Activated CD4-positive, alpha-beta T cell treated with anti-CD3 and anti-CD28 coated beads, Interleukin-10, Interleukin-2, amounts not matched to agents 100 ng/mL and 50 ng/mL, durations not matched to agents 16 hours and 8 hours (primary cell): ENCODE measurements around the gene RERE.

ENCODE experiments used
- DNase-seq: peaks from one replicate; pipeline ENCODE4 v3.0.0-alpha.2; 2020

Gene RERE

GRCh38 chr1:8684590-8684989 is 132.8 kb downstream of the RERE start:
- DNase-seq: no peak

DNA sequence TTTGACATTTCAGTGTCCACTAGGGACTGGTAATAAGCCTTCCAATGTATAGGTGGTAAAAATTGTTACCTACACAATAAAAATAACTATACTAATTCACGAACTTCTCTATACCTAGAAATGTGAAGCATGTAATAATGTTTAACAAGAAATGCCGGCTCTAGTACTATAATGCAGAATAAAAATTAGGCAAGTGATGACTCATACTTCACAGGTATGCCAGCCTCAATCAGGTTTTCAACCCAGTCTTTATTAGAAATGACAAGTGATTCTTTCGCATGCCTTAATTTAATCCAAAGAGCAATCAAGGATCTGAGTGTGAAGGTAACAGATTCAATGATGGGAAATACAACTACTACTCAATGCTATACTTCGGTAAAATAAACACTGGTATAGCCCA is 134.9 kb downstream of the RERE start:
- DNase-seq: no peak

GRCh38 chr1:8681911-8682310 is 135.5 kb downstream of the RERE start:
- DNase-seq: no peak

DNA sequence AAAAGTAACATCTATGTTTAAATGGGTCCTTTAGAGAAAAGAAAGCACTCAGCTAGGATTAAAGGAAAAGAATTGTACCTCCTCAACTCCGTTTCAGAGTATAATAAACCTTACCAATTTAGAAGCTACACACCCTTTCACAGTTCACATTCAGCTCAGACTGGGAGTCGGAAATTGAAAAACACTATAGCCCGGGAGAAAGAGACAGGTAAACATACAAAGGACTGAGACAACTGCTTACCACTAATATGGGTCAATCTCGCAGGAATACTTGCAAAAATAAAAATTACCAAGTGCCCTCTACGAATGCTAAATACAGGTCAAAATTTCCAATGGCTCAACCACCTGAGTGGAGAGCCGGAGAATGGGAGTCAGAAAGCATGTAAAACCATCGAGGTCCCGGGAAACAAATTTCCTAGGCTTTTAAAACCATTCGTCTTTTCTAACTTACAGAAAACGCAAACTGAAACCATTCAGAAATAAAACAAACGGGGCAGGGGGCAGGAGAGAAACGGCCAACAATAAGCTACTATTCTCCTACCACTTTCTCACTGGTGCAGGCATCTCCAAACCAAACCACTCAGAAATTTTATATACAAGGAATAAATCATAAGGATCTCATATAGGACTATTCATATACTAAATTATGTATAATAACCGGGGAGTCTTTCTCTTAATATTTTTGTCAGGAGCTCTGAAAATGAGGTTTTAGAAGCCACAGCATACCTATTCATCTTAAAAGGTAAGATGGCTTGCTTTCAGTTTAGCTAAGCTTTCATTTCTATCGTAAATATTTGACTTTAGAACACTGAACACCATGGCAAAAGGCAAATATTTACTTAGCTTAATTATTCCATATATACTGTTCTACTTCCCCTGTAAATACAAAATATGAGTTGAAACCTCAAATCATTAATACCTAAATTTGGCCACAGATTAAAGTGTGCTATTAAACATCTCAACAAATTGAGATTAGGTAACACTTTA is 136.5 kb downstream of the RERE start:
- DNase-seq: no peak

DNA sequence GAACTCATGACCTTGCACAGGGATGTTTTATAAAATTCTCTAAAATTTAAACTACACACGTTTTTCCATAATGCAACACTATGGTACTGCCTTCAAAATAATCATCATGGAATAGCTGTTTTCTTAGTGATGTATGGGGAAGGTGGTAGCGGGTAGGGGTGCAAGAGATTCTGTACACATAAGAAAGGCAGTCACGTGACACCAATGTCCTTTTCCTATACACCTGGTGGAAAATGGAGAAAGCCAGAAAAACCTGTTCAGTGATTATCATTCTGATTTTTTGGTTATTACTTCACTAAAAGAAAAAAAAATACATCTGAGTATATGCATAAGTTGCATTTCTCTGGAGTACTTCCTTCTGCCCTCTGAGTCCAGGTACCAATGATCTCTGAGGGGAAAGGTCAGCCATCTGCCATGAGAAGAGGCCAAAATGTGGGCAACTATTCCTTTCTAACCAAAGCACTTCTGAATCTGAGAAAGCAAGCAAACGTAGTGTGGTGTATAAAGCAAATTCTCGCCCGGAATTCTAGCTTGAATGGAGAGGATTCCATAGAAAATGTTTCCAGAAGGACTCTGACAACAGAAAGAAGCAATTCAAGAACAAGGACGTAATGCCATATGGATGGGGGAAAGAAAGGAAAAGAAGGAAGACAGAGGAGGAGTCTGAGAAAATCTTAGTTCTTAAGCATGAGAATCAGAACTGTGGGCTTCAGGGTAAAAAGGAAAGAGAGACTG is 137.3 kb downstream of the RERE start:
- no peak for DNase-seq

DNA sequence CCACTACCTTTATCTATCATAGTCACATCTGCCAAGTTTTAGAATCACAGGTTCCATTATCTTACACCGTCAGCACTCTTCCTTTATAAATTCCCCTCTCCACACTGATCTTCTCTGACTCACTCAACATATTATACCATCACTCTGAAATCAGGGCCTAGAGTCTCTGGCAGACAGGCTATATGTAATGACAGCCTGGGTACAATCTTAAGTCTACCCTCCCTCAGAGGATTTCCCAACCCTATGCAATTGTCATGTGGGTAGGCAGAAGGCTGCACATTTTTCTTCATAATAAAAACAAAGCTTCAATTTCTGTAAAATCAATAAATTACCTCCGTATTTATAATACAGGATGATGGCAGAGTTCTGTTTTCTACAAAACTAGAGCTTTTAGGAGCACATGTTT is 138.0 kb downstream of the RERE start:
- peak; percentile 46 for DNase-seq

DNA sequence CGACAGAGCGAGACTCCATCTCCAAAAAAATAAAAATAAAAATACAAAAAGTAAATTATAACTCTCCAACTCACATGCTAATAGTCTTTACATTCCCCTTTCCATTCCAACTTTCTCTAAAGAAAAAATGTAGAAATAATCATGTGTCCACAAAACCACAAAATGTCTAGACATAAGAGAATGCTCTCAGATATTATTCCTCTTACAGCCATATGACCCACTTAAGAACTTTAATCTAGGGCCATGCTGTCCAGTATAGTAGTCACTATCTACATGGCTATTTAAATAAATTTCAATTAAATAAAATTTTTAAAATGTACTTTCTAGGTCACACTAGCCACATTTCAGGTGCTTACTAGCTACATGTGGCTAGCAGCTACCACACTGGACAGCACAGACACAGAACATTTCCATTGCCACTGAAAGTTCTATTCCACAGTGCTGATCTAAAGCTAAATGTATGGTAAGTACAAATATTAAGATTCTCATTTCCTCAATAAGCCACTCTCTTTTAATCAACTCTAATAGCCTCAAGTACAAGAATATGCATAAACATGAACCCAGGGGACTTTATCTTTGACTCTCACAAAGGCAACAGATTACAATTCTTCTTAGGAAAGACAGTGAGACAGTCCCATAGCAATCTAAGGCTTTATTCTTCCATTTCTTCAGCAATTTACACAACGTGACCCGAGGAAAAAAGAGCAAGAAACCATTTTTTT is 138.6 kb downstream of the RERE start:
- DNase-seq: no peak

GRCh38 chr1:8677782-8678181 is 139.7 kb downstream of the RERE start:
- DNase-seq: no peak

- no peak for DNase-seq
Observed at GRCh38 chr1:8676813-8677212, 140.6 kb downstream of the RERE start.

GRCh38 chr1:8676072-8676471 is 141.4 kb downstream of the RERE start:
- no peak for DNase-seq

- DNase-seq: no peak
Observed at GRCh38 chr1:8674912-8675311, 142.5 kb downstream of the RERE start.

DNA sequence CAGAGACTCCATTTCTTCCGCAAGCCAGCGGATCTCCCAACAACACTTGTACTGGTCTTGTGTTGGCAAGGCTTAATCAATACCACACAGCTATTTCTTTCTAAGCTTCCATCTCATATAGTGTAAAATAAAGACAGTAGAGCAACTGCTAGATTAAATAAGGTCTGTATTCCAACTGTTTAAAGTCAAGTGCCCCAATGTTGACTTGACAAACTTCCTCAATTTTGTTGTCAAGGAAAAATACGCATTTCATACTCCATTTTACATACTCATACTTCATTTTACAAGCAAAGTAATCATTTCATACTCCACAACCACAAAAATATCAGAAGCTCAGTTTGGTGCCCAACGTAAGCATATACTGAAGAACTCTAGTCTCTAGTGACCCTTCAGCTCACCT is 143.0 kb downstream of the RERE start:
- no peak for DNase-seq

DNA sequence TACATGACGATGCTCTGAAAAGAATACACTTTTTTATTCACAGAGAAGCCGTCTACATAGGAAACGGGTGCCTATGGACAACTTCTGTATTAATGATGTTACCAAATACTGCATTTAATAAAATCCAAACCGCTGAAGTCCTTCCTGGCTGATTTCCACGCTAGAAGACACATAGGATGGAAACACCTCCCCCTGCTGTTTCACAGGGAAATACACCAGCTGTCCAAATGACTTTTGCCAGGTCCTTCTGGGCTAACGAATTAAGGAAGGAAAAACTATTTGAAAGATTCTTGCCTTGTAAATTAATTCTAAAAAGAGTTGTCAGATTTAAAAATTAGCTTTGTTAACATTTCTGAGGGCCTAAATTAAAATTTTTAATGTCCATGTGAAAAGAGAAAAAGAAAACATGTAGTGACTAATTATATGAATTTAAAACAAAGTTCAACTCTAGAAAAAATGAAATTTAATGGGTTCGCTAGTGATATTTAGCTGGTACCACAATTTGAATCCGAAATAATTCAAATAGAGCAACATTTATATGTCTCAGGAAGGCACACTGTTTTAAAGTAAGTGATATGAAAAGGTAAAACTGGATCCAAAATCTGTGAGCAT is 146.0 kb downstream of the RERE start:
- peak; percentile 54 for DNase-seq

GRCh38 chr1:8670371-8670818 is 147.0 kb downstream of the RERE start:
- no peak for DNase-seq

DNA sequence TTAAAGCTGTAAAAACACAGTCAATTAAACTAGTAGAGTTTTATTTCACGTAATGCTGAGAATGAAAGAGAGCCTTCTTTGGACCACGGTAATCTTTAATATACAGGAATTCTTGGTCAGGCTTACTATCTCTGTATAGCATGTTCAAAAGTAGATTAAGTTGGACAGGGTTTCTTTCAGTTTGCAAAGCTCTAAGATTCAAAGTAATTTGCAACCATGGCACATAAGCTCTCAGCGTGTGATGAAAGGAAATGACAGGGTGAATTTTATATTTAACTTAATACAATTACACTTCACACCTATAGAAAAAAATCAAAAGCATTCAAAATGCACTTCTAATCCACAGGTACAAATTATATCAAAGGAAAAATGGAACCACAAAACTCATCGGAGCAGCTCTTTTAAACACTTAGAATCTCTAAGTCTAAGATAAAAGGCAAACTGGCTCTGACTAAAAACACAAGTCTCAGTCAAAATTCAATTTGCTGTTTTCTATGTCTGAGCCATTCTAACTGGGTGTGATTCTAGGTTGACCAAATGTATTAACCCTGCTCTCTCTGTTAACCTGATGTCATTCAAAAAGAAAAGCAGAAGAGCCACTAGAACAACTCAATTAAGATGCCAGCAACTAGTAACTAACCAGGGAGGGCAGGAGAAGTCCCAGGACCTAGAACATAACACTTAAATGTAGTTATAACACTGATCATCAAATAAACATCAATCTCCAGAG is 147.7 kb downstream of the RERE start:
- DNase-seq: peak; percentile 76

DNA sequence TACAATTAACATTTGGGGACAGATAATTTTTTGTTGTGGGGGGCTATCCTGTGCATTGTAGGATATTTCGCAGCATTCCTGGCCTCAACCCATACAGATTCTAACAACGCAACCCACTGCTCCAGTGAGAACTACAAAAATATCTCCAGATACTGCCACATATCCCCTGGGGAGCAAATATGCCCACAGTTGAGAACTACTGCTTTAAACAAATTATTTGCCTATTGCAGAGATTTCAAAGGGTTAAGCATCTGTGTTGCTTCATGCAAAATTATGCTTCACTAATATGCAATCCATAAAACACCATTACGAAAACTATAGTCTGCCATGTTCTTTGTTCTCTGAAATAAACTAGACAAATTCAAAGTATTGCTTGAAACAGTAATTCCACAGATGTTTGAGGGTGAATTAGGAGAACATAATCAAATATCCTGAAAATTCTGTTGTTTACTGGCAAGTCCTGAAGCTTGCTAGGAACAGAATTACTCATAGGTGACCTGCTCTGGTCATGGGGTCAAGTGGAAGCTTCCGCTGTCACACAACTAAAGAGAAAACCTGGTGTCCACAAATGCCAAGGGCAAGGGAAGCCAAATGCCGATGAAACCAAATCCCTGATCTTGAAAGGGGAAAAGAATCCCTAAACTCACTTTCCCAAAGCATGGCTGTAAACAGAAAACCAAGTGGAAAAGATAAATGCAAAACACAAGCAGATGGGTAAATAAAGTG is 149.4 kb downstream of the RERE start:
- DNase-seq: no peak

DNA sequence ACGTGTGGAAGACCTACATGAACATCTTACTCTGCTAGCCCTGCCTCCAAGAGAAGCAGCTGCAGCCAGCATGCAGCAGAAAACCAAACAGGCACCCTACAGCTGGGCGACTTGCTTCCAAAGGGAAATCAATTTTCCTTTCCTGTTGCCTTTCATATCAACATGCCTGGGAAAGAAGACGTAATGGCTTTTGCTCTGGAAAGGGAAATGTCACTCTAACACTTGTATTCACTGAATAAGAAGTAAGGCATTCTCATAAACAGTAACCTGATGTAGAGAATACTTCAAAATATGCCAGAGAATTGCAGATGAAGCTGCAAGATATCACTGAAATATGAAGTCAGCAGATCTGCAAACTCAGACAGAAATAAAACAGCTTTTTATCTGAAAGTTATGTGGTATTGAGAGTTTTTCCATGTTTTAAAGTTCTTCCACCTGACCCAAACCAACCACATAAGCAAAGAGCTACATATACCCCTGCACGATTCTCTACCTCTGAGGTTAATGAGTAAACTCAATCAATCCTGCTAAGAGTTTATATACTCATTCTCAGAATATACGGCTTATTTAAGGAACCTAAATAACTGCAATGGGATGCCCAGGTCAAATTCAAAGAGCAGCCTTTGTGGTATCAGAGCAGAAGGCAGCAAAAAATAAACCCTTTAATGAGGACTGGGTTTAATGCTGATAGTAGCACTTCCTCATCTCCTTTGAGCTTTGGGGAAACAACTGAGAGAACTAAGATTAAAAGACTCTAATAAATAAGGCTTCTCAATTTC is 150.9 kb downstream of the RERE start:
- DNase-seq: peak; percentile 53

DNA sequence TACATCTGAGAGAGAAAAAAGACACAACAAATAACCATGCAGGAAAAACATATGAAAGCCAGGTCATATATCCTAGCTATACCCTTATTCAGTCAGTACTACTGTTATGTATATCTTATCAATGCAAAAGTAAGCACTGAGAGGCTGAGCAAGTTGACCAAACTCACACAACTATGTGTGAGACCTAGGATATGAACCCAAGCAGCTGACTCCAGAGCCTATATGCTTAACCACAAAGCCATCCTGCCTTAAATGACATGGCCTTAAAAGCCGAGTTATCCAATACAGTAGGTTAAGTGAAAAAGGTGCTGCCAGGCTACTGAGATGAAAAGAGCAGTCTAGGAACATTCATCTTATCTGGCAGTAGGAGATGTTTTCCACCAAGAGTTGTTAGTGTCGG is 151.6 kb downstream of the RERE start:
- DNase-seq: peak; percentile 53

DNA sequence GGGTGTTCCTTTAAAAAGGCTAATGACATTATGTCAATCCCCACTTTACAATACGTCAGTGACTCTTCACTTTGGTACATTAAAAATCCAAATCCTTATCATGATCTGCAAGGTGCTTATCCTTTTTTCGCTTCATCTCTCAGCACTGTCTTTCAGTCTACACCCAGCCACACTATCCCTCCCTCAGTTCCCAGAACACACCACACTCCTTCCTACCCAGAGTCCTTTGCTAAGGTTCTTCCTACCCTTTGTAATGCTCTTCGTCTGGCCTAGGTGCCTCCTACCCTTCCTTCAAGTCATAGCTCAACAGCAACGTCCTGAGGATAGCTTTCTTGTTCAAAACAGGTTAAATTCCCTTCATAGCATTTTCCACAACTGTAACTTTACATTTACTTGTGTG is 152.6 kb downstream of the RERE start:
- no peak for DNase-seq

DNA sequence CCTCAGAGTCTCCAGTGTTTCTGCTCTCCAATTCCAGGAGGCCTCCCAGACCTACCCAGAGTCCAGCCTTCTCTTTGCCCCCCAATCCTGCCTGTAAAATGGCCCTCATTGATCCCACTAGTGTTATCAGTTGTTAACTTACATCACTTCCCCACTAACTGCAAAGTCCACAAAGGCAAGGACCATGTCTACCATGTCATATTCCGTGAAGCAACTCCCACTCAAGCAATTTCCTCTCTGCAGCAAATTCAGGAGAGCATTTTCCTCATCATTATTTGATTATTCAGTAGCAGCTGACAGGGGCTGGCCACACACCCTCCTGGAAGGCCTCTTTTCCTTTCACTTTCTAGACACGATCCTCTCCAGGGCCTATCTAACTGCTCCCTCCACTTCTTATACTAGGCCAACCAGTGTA is 153.5 kb downstream of the RERE start:
- no peak for DNase-seq
